Measurements from ENCODE around the gene FZR1. TPM values are rescaled to one million over a fixed set of nuclear protein-coding genes. Genes with fewer than 3 reads are reported as not detected.

The FZR1 gene
- total and polyA plus RNA-seq, 2 experiments from 2014 or later, result 16.1 to 39.2 TPM

DNA sequence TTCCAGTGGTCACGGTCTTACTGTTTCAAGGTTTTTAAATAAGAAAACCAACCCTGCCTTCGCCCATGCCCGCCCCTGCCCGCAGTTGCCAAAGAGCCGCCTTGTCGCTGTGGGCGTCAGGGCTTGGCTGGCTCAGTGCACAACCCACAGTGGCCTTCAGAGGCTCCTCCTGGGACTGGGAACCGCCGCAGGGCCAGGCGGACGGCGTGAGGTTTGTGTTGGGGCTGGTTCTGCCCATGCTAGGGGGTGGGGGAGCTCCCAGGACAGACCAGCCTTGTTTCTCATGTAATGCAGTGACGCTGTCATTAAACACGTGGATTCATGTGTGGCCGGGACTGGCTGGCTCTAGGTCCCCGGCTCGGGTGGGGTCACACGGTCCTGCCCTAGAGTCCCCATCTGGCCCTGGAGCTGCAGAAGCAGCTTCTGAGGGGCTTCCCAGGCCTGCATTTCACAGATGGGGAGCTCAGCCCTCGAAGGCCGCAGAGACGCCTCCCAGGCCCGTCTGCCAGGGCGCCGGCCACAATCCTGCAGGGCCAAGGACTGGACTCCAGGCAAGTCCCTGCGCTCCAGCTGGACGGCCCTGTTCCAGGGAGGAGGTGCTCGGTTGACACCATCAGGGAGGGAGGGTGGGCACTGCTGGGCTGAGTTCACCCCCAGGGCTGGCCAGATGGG, 30.5 kb downstream of the FZR1 start:
- Histone ChIP-seq H2AFZ (no peak overlapping the region), H3F3A (replicated peaks; ENCODE audit: low read depth) (peaks cover 7% of the 10 kb centered on the region; the same call in 1 of the 2 replicates), H3K27me3 (ENCODE audit: insufficient read depth) (no peaks in the 10 kb centered on the region), H4K20me1 (replicated peaks; ENCODE audit: insufficient read depth) (no peaks in the 10 kb centered on the region; the same call in 1 of the 2 replicates), H3K9me2 (ENCODE audit: insufficient read depth) (no peaks in the 10 kb centered on the region), H3K4me3 (no peak overlapping the region), H3K4me1 (ENCODE audit: insufficient read depth) (no peaks in the 10 kb centered on the region), H3K36me3 (ENCODE audit: insufficient read depth) (no peaks in the 10 kb centered on the region), H3K4me2 (no peak overlapping the region), H3K27ac (ENCODE audit: low read depth) (no peak overlapping the region), H3K79me2 (replicated peaks; ENCODE audit: insufficient read depth) (no peaks in the 10 kb centered on the region)
- Mint-ChIP-seq H3K27ac (no peak overlapping the region), H3K36me3 (ENCODE audit: low read depth) (peaks cover 31% of the 10 kb centered on the region), H3K27me3 (ENCODE audit: insufficient read depth, low read depth, poor library complexity) (peaks cover 21% of the 10 kb centered on the region), H3K4me3 (no peak overlapping the region), H3K4me1 (peaks cover 10% of the 10 kb centered on the region; the same call in 2 of the 3 replicates), H3K9me3 (0 out of 3 replicates have a peak, but pooled peaks cover 3% of the 10 kb centered on the region)
- ATAC-seq (no peak), DNase-seq (ENCODE audit: low spot score) (no peak)
- TF ChIP-seq, protein P1, sequence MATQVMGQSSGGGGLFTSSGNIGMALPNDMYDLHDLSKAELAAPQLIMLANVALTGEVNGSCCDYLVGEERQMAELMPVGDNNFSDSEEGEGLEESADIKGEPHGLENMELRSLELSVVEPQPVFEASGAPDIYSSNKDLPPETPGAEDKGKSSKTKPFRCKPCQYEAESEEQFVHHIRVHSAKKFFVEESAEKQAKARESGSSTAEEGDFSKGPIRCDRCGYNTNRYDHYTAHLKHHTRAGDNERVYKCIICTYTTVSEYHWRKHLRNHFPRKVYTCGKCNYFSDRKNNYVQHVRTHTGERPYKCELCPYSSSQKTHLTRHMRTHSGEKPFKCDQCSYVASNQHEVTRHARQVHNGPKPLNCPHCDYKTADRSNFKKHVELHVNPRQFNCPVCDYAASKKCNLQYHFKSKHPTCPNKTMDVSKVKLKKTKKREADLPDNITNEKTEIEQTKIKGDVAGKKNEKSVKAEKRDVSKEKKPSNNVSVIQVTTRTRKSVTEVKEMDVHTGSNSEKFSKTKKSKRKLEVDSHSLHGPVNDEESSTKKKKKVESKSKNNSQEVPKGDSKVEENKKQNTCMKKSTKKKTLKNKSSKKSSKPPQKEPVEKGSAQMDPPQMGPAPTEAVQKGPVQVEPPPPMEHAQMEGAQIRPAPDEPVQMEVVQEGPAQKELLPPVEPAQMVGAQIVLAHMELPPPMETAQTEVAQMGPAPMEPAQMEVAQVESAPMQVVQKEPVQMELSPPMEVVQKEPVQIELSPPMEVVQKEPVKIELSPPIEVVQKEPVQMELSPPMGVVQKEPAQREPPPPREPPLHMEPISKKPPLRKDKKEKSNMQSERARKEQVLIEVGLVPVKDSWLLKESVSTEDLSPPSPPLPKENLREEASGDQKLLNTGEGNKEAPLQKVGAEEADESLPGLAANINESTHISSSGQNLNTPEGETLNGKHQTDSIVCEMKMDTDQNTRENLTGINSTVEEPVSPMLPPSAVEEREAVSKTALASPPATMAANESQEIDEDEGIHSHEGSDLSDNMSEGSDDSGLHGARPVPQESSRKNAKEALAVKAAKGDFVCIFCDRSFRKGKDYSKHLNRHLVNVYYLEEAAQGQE (IDR thresholded peaks at IDR 0.05; ENCODE audit: unreplicated experiment), result no peak
- TF ChIP-seq JUNB (IDR thresholded peaks at IDR 0.05; ENCODE audit: unreplicated experiment) (no peak), POLR2AphosphoS5 (IDR thresholded peaks at IDR 0.05; ENCODE audit: low read depth) (no peak), STAT1 (IDR thresholded peaks at IDR 0.05; ENCODE audit: unreplicated experiment) (no peak), ZNF114 (CRISPR knock-in tag; IDR thresholded peaks at IDR 0.05) (no peak), EZH2phosphoT487 (IDR thresholded peaks at IDR 0.05; ENCODE audit: unreplicated experiment) (no peak), NANOG (IDR thresholded peaks at IDR 0.05; ENCODE audit: borderline replicate concordance) (no peak)

DNA sequence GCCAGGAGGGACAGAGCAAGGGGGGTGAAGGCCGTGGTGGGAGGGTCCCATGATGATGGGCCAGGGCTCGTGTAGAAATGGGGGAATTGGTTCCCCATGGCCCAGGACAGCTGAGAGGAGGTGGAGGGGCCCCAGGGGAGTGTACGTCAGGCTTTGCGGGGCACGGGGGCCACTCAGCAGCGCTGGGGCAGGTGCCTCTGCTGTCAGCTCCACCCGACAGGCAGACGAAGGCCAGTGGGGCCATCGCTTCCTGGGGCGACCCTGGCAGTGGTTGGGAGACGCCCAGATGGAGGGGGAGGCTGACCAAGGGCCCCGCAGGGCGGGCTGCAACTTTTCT, 31.0 kb downstream of the FZR1 start:
- Histone ChIP-seq H4K20me1 (replicated peaks; ENCODE audit: insufficient read depth) (no peaks in the 10 kb centered on the region; the same call in 1 of the 2 replicates), H3K4me3 (no peak overlapping the region), H3K27ac (ENCODE audit: low read depth) (no peak overlapping the region), H3K4me1 (ENCODE audit: insufficient read depth) (no peaks in the 10 kb centered on the region), H2AFZ (no peak overlapping the region), H3K79me2 (replicated peaks; ENCODE audit: insufficient read depth) (no peaks in the 10 kb centered on the region), H3K36me3 (ENCODE audit: insufficient read depth) (no peaks in the 10 kb centered on the region), H3K9me2 (ENCODE audit: insufficient read depth) (no peaks in the 10 kb centered on the region), H3F3A (replicated peaks; ENCODE audit: low read depth) (peaks cover 7% of the 10 kb centered on the region; the same call in 1 of the 2 replicates), H3K27me3 (ENCODE audit: insufficient read depth) (no peaks in the 10 kb centered on the region), H3K4me2 (no peak overlapping the region)
- Mint-ChIP-seq H3K9me3 (0 out of 3 replicates have a peak, but pooled peaks cover 3% of the 10 kb centered on the region), H3K36me3 (ENCODE audit: low read depth) (peaks cover 31% of the 10 kb centered on the region), H3K4me1 (peaks cover 10% of the 10 kb centered on the region; the same call in 2 of the 3 replicates), H3K27ac (no peak overlapping the region), H3K27me3 (ENCODE audit: insufficient read depth, low read depth, poor library complexity) (peaks cover 21% of the 10 kb centered on the region), H3K4me3 (no peak overlapping the region)
- ATAC-seq, result no peak
- TF ChIP-seq, protein P1 (IDR thresholded peaks at IDR 0.05; ENCODE audit: unreplicated experiment), result no peak
- TF ChIP-seq JUNB (IDR thresholded peaks at IDR 0.05; ENCODE audit: unreplicated experiment) (no peak), CREB1 (CRISPR knock-in tag; IDR thresholded peaks at IDR 0.05; ENCODE audit: low read depth) (no peak), NANOG (IDR thresholded peaks at IDR 0.05; ENCODE audit: borderline replicate concordance) (no peak), ZNF114 (CRISPR knock-in tag; IDR thresholded peaks at IDR 0.05) (no peak), ZNF331 (CRISPR knock-in tag; IDR thresholded peaks at IDR 0.05; ENCODE audit: low read depth) (no peak), EZH2phosphoT487 (IDR thresholded peaks at IDR 0.05; ENCODE audit: unreplicated experiment) (no peak), POLR2AphosphoS5 (IDR thresholded peaks at IDR 0.05; ENCODE audit: low read depth) (no peak), EZH2 (IDR thresholded peaks at IDR 0.05; ENCODE audit: low read depth, unreplicated experiment) (no peak)
- TF ChIP-seq, protein P2, sequence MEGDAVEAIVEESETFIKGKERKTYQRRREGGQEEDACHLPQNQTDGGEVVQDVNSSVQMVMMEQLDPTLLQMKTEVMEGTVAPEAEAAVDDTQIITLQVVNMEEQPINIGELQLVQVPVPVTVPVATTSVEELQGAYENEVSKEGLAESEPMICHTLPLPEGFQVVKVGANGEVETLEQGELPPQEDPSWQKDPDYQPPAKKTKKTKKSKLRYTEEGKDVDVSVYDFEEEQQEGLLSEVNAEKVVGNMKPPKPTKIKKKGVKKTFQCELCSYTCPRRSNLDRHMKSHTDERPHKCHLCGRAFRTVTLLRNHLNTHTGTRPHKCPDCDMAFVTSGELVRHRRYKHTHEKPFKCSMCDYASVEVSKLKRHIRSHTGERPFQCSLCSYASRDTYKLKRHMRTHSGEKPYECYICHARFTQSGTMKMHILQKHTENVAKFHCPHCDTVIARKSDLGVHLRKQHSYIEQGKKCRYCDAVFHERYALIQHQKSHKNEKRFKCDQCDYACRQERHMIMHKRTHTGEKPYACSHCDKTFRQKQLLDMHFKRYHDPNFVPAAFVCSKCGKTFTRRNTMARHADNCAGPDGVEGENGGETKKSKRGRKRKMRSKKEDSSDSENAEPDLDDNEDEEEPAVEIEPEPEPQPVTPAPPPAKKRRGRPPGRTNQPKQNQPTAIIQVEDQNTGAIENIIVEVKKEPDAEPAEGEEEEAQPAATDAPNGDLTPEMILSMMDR (conservative IDR thresholded peaks at IDR 0.05; ENCODE audit: low read depth in 2 of 2), result no peak
- TF ChIP-seq, protein P3, sequence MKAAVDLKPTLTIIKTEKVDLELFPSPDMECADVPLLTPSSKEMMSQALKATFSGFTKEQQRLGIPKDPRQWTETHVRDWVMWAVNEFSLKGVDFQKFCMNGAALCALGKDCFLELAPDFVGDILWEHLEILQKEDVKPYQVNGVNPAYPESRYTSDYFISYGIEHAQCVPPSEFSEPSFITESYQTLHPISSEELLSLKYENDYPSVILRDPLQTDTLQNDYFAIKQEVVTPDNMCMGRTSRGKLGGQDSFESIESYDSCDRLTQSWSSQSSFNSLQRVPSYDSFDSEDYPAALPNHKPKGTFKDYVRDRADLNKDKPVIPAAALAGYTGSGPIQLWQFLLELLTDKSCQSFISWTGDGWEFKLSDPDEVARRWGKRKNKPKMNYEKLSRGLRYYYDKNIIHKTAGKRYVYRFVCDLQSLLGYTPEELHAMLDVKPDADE (IDR thresholded peaks at IDR 0.05), result no peak
- no peak for DNase-seq (ENCODE audit: low spot score)
